Thymus (tissue), 11 donors: Measurements from ENCODE around the gene C19orf44. TPM values are rescaled to one million over a fixed set of nuclear protein-coding genes. Genes with fewer than 3 reads are reported as not detected.

ENCODE experiments used
- DNase-seq, 9 donors: peaks; one replicate each; pipeline ENCODE4 v3.0.0-alpha.2; 2013; ENCODE audit warnings: low spot score in 9 of 9, low read depth in 6 of 9, missing footprints in 1 of 9
- H3K27ac ChIP-seq, 2 donors: one replicate each; pipeline ENCODE4 v1.5.1; 2013; ENCODE audit warnings: control low read depth in 1 of 2, low read depth in 1 of 2, low read length in 1 of 2, mild to moderate bottlenecking in 1 of 2, moderate library complexity in 1 of 2
- H3K27me3 ChIP-seq, 2 donors: one replicate each; pipeline ENCODE4 v1.5.1; 2013; ENCODE audit warnings: low read length in 1 of 2; ENCODE audit not compliant: control insufficient read depth in 2 of 2, insufficient read depth in 1 of 2
- H3K36me3 ChIP-seq, 2 donors: one replicate each; pipeline ENCODE4 v1.5.1; 2013; ENCODE audit warnings: low read length in 1 of 2, mild to moderate bottlenecking in 1 of 2, moderate library complexity in 1 of 2; ENCODE audit not compliant: control insufficient read depth in 2 of 2, insufficient read depth in 2 of 2
- H3K4me1 ChIP-seq, 2 donors: one replicate each; pipeline ENCODE4 v1.5.1; 2013; ENCODE audit warnings: low read length in 2 of 2; ENCODE audit not compliant: control insufficient read depth in 2 of 2, insufficient read depth in 2 of 2
- H3K4me3 ChIP-seq, 2 donors: one replicate each; pipeline ENCODE4 v1.5.1; 2013; ENCODE audit warnings: low read length in 2 of 2, control low read depth in 1 of 2, mild to moderate bottlenecking in 1 of 2
- H3K9me3 ChIP-seq, 2 donors: one replicate each; pipeline ENCODE4 v1.5.1; 2013; ENCODE audit warnings: low read length in 1 of 2, mild to moderate bottlenecking in 1 of 2; ENCODE audit not compliant: control insufficient read depth in 2 of 2, insufficient read depth in 1 of 2
- whole genome bisulfite sequencing: extraction: QIAGEN DNeasy Blood & Tissue Kit; methylation state at CpG from one replicate; pipeline ENCODE4 v1.1.7; 2013; 5-methylcytosine and 5-hydroxymethylcytosine counted together
- polyA plus RNA-seq: library from polyadenylated mRNA; stranded (reverse); fragments of 200-250 nt; gene quantifications from one replicate; pipeline ENCODE4 v1.2.3, GENCODE V29; 2013
- total RNA-seq: library from RNA; stranded (reverse); fragments of 120-200 nt; gene quantifications from one replicate; pipeline ENCODE4 v1.2.4, GENCODE V29; 2013
- donor health status: healthy.

The C19orf44 gene
- total and polyA plus RNA-seq, 2 donors, result 1.3 to 4.7 TPM

- Histone ChIP-seq H3K4me3 (no peak overlapping the region), H3K36me3 (peaks cover 0 to 3% of the 10 kb centered on the region in 2 donors), H3K4me1 (peaks cover 7 to 24% of the 10 kb centered on the region in 2 donors), H3K27me3 (no peaks in the 10 kb centered on the region), H3K9me3 (no peaks in the 10 kb centered on the region), H3K27ac (no peak overlapping the region)
- no peak for DNase-seq
- 16% methylated on average over 16 of the region's 16 CpGs for WGBS
Observed at GRCh38 chr19:16457195-16457953, 38.8 kb upstream of the C19orf44 start.

- H3K4me1 ChIP-seq, result peaks cover 7 to 26% of the 10 kb centered on the region in 2 donors
- H3K36me3 ChIP-seq, result peaks cover 0 to 3% of the 10 kb centered on the region in 2 donors
- H3K27ac ChIP-seq, result no peak overlapping the region
- H3K9me3 ChIP-seq, result no peaks in the 10 kb centered on the region
- no peak for DNase-seq
- H3K4me3 ChIP-seq, result no peak overlapping the region
- 55% methylated on average over 8 of the region's 8 CpGs for WGBS
- no peaks in the 10 kb centered on the region for H3K27me3 ChIP-seq
Observed at GRCh38 chr19:16457954-16458331, 38.3 kb upstream of the C19orf44 start.

- H3K27me3 ChIP-seq, result no peaks in the 10 kb centered on the region
- peaks cover 0 to 3% of the 10 kb centered on the region in 2 donors for H3K36me3 ChIP-seq
- peaks cover 7 to 30% of the 10 kb centered on the region in 2 donors for H3K4me1 ChIP-seq
- 91% methylated on average over 25 of the region's 25 CpGs for WGBS
- H3K4me3 ChIP-seq, result no peak overlapping the region
- H3K9me3 ChIP-seq, result no peaks in the 10 kb centered on the region
- H3K27ac ChIP-seq, result no peak overlapping the region
- DNase-seq, result no peak
Observed at GRCh38 chr19:16458391-16459341, 37.5 kb upstream of the C19orf44 start.

- Histone ChIP-seq H3K9me3 (no peaks in the 10 kb centered on the region), H3K4me3 (no peak overlapping the region), H3K27me3 (no peaks in the 10 kb centered on the region), H3K4me1 (peaks cover 7 to 30% of the 10 kb centered on the region in 2 donors), H3K36me3 (no peaks in the 10 kb centered on the region), H3K27ac (no peak overlapping the region)
- WGBS, result 96% methylated on average over 3 of the region's 3 CpGs
- DNase-seq, result no peak
Observed at GRCh38 chr19:16459680-16460079, 36.5 kb upstream of the C19orf44 start.

GRCh38 chr19:16460454-16460853 is 35.7 kb upstream of the C19orf44 start:
- peaks cover 0 to 4% of the 10 kb centered on the region in 2 donors for H3K36me3 ChIP-seq
- peaks cover 7 to 30% of the 10 kb centered on the region in 2 donors for H3K4me1 ChIP-seq
- no peak overlapping the region for H3K4me3 ChIP-seq
- no peak overlapping the region for H3K27ac ChIP-seq
- no peaks in the 10 kb centered on the region for H3K9me3 ChIP-seq
- WGBS, result 88% methylated on average over 8 of the region's 8 CpGs
- H3K27me3 ChIP-seq, result no peaks in the 10 kb centered on the region
- no peak for DNase-seq

GRCh38 chr19:16461630-16462051 is 34.6 kb upstream of the C19orf44 start:
- WGBS, result 93% methylated on average over 9 of the region's 9 CpGs
- DNase-seq, result no peak
- peaks cover 0 to 4% of the 10 kb centered on the region in 2 donors for H3K36me3 ChIP-seq
- H3K27ac ChIP-seq, result no peak overlapping the region
- H3K27me3 ChIP-seq, result no peaks in the 10 kb centered on the region
- peaks cover 6 to 29% of the 10 kb centered on the region in 2 donors for H3K4me1 ChIP-seq
- H3K9me3 ChIP-seq, result no peaks in the 10 kb centered on the region
- no peak overlapping the region for H3K4me3 ChIP-seq

GRCh38 chr19:16462757-16463250 is 33.4 kb upstream of the C19orf44 start:
- no peak overlapping the region for H3K27ac ChIP-seq
- peaks cover 0 to 18% of the 10 kb centered on the region in 2 donors for H3K4me1 ChIP-seq
- H3K27me3 ChIP-seq, result no peaks in the 10 kb centered on the region
- no peaks in the 10 kb centered on the region for H3K9me3 ChIP-seq
- peaks cover 0 to 4% of the 10 kb centered on the region in 2 donors for H3K36me3 ChIP-seq
- H3K4me3 ChIP-seq, result no peak overlapping the region
- DNase-seq, result no peak
- WGBS, result 72% methylated on average over 6 of the region's 6 CpGs

GRCh38 chr19:16463341-16463990 is 32.7 kb upstream of the C19orf44 start:
- no peak for DNase-seq
- no peaks in the 10 kb centered on the region for H3K9me3 ChIP-seq
- peaks cover 0 to 11% of the 10 kb centered on the region in 2 donors for H3K4me1 ChIP-seq
- no peak overlapping the region for H3K27ac ChIP-seq
- H3K4me3 ChIP-seq, result no peak overlapping the region
- no peaks in the 10 kb centered on the region for H3K27me3 ChIP-seq
- WGBS, result 96% methylated on average over 6 of the region's 6 CpGs
- H3K36me3 ChIP-seq, result peaks cover 0 to 4% of the 10 kb centered on the region in 2 donors
